Anterior cingulate cortex (tissue), 58 donors: ENCODE results near the gene BORCS8.
"Not testable (repeated sequence)": the region's sequence is repeated elsewhere in the genome, so short reads cannot be mapped to it uniquely, and the experiment has no call there.

Experiments used
- DNase-seq, 58 donors: peaks; one replicate each; lab custom pipeline; 2025; lab: John Stamatoyannopoulos, UW

BORCS8 gene

DNA sequence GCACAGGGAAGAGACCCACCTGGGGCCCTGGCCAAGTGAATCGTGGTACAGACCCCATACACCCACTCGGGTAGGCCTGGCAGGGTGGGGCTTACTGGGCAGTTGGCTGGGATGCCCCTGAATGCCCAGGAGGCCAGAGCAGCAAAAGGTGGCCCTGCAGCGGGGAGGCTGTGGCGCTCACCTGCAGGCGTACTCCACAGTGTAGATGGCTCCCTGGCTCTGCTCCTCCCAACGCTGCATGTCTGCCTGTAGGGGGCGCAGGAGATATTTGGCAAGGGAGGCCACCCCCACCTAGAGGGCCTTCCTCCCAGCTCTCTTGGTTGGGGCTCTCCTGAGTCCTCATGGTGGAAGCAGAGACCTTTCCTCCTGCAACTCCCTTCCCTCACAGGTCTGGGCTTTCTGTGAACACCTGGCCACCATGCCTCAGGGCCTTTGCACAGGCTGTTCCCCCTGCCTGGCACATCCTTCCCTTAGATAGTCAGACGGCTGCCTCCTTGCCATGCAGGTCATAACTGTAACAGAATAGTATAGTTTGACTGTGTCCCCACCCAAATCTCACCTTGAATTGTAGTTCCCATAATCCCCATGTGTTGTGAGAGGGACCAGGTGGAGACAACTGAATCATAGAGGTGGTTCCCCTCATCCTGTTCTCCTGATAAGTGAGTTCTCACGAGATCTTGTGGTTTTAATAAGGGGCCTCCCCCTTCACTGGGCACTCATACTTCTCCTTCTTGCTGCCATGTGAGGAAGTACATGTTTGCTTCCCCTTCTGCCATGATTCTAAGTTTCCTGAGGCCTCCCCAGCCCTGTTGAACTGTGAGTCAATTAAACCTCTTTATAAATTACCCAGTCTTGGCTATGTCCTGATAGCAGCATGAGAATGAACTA, 5.9 kb downstream of the BORCS8 start:
- DNase-seq = peak in 4 of 58 donors; percentile 1 to 13 (median 10)

DNA sequence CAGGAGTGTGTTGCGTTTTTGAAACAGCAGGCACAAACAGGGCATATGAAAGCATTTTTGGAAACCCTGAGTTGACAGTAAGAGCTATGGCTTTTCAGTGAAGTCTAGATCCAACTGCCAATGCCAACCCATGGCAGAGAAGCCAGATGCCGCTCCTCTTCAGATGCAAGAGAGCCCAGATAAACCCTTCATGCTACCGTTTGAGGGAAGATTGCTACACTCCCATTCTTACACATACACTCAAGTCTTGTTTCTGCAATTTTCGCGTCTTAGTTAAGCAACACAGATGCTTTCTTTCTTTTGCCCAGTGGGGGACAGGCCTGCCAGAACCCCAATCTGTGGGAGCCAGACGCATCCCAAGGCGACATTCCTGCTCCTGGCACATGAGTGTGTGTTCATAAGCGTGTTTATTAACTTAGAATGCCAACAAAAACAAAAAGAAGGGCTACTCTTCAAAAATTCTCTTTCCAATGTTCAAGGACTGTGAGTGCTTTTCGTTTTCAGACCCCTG, 10.4 kb downstream of the BORCS8 start:
- DNase-seq = no peak

- DNase-seq = no peak
These were observed 12.2 kb downstream of the BORCS8 start for GRCh38 chr19:19179548-19180441.

DNA sequence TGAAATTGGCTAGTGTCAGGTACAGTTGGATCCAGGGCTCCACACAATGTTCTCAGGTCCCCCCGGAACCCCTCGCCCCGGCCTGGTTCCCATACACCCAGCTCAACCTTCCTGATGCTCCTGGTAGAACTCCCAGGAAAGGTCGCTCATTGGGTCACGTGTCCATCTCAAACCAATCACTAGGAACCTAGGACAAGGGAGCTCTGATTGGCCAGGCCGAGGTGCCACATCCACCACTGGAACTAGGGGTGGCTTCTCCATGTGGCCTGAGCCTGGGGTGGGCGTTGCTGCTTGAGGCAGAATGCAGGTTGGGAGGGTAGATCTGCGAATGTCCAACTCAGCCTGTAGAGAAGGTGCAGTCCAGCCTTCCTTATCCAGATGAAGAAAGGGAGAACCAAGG, 15.0 kb downstream of the BORCS8 start:
- DNase-seq = no peak

GRCh38 chr19:19173243-19173642, 18.7 kb downstream of the BORCS8 start:
- DNase-seq = not testable (repeated sequence)

- DNase-seq = no peak
These were observed 20.0 kb downstream of the BORCS8 start for GRCh38 chr19:19171821-19172532.

- no peak for DNase-seq
These were observed 20.9 kb downstream of the BORCS8 start for GRCh38 chr19:19170873-19171672.

DNA sequence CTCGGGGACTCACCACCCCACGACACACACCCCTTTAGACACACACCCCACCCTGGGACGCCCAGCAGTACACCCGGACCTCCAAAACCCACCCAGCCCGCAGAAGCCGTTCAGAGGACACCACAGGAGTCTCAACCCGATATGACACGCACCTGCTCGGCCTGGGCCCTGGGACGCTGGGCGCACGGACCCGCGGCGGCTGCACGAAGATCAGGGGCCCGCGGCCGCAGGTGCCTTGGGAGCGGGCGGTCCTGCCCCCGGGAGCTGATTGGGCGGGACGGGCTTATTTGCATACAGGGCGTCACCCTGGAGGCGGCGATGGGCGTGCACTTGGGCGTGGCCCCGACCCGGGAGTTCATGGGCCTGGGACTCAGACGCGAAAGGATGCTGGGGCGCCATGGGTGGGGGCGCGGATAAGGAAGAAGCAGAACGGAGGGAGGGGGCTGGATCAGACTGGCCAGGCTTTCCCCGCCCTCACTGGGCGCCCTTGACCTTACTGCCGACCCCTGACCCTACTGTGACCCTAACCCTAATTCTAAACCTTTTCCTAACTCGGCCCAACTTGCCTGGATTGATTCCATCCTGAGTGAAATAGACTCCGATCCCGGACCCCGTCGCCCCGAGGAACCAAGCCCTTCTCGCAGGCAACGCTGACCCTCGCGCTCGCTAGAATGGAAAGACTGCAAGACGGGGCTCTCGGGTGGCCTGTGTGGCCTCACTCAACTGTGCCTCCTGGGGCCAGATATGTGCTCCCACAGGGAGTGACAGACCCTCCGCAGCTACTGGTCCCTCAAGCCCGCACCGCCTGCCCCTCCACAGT, 21.7 kb downstream of the BORCS8 start, which contains the start of gene MEF2B:
TSS of gene MEF2B (minus strand) at position 211 of the 820 bp plus-strand sequence. CDS start 19,528 bp downstream, outside the sequence.
- DNase-seq = peak in 43 of 58 donors; percentile 1 to 66 (median 30)

DNA sequence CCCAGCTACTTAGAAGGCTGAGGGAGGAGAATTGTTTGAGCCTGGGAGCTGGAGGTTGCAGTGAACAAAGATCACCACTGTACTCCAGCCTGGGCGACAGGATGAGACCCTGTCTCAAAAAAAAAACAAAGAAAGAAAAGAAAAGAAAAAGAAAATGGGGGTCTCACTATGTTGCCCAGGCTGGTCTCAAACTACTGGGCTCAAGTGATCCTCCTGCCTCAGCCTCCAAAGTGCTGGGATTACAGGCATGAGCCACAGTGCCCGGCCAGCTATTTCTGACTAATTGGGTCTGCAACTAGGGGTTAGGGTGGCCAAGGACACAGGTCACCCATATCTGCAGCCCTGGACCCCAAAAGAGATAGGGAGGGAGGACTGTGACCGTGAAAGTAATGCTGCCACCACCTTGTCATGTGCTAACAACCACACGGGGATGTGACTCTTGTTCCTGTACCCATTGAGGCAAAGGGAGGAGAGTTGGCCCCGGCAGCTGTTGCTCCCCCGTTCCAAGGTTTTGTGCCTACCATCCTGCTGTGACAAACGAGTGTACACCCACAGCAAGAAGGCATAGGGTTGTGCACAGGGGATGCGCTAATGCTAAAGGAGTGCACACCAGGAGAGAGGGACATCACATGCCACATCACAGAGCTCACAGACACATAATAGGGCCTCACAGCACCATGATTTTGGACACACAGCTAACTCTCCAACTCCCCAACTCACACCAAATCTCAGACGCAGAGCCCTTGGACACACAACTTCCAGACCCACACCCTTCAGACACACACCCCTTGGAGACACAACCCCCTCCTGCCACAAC, 22.5 kb downstream of the BORCS8 start:
- DNase-seq = no peak

DNA sequence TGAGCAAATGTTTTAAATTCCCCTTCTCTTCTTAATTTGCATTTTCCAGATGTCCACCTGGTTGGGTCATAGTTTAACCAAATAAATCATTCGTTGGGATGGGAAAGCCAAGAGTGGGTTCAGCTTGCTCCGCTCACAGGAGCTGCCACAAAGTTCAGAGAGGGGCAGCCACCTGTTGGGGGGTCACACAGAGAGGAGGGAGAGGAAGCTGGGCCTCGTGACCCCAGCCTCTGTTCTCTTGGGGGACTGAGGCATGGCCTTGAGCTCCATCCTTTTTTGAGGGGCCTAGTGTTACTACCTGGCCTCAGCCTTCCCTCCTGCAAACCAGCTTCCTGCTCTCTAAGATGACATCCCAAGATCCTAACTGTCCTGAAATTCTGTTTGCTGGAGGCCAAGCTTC, 24.3 kb downstream of the BORCS8 start:
- no peak for DNase-seq

DNA sequence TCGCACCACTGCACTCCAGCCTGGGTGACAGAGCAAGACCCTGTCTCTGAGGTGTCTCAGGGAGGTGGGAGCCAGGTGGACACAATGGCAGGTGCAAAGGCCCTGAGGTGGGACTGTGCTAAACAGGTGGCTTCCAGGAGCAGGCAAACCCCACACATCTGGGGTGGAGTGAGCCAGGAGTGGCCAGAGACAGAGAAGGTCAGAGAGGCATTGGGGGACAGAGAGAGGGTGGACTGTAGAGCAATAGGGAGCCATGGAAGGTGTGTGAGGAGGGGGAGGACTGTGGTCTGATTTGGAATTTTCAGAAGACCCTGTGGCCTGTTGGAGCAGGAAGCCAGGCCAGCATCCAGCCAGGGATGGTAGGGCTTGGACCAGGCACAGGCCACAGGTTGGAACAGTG, 26.6 kb downstream of the BORCS8 start:
- no peak for DNase-seq

DNA sequence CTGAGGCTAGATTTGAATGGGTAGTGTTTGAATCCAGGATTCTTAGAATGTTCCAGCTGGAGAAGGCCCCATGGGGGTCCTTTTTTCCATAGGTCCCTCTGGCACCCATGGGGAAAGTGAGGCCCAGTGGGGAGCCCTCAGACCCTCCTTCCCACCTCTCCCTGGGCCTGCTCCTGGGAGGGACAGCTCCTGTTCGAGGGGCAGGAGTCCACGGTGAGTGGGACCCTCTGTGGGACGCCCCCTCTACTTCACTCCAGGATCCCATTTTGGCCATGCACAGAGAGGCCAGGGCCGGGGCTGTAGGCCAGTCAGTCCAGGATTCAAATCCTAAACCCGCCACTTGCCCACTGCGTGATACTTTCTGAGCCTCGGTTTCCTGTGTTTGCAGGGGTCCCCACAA, 29.5 kb downstream of the BORCS8 start:
- no peak for DNase-seq

DNA sequence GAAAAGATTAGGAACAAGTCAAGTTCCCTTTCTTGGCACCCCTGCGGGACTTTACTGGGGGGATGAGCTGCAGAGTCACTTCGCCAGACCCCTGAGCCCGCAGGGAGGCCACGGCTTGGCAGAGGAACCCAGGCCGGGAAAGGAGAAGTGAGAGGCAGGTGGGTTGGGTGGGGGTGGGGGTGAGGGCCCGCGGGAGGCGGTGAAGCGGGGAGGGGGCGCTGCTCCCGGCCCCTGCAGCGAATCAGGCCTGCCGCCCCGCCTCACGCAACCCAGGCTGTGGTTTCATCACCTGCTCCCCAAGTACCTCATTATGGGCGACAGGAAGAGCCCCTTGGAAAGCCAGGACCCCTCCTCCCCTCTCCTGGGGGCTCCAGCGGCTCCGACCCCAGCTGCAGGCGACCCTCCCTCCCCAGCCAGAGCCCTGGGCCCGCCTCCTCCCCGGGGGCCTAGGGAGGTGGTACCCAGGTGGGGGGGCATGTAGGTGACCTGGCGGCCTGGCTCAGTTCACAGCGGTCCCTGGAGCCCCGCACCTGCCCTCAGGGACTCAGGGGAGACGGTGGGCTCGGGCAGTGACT, 31.4 kb downstream of the BORCS8 start:
- no peak for DNase-seq

GRCh38 chr19:19159534-19159933, 32.4 kb downstream of the BORCS8 start:
- DNase-seq = no peak

GRCh38 chr19:19157808-19158207, 34.1 kb downstream of the BORCS8 start:
- DNase-seq = no peak

- DNase-seq = no peak
These were observed 36.3 kb downstream of the BORCS8 start for GRCh38 chr19:19155495-19156219.
